ENCODE data around the gene LRTM2.

Gene LRTM2

DNA sequence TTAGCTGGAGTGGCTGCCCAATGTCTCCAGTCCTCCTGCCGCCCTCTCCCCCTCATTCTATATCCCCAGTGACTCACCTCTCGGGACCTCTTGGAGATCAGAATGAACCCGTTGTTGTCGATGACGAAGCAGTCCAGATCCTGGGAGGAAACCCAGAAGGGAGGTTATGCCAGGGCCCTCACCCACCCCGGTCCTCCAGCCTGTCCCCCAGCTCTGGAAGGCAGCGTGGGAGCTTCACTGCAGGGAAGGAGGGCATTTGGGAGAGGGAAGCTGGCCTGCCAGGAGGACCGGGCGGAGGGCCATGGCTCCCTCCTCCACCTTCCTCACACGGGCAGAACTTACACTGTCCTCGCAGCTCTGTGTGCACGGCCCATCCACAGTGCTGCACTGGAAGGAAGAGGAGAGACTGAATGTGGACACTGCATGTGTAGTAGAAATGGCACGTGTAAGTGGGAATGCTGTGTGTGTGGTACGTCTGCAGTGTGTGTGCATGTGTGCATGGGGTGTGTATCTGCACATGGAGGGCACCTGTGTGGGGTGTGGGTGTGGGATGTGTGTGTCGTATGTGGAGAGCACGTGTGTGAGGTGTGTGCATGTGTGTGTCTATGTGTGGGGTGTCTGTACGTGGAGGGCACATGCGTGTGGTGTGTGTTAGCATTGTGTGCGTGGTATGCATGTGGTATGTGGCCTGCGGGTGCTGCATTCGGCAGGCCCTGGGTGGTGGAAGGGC, 10.0 kb upstream of the LRTM2 start:
- in situ Hi-C loops (cut with MboI; ENCODE audit: low pct_unique_long_range_greater_than_20kb, low sequenced_read_pairs, unreplicated experiment), result no loop called here
- TF ChIP-seq, protein P1, sequence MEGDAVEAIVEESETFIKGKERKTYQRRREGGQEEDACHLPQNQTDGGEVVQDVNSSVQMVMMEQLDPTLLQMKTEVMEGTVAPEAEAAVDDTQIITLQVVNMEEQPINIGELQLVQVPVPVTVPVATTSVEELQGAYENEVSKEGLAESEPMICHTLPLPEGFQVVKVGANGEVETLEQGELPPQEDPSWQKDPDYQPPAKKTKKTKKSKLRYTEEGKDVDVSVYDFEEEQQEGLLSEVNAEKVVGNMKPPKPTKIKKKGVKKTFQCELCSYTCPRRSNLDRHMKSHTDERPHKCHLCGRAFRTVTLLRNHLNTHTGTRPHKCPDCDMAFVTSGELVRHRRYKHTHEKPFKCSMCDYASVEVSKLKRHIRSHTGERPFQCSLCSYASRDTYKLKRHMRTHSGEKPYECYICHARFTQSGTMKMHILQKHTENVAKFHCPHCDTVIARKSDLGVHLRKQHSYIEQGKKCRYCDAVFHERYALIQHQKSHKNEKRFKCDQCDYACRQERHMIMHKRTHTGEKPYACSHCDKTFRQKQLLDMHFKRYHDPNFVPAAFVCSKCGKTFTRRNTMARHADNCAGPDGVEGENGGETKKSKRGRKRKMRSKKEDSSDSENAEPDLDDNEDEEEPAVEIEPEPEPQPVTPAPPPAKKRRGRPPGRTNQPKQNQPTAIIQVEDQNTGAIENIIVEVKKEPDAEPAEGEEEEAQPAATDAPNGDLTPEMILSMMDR (IDR thresholded peaks at IDR 0.05; ENCODE audit: extremely low read depth, insufficient read depth, missing control alignments), result no peak
- no peak for DNase-seq (ENCODE audit: low spot score)

DNA sequence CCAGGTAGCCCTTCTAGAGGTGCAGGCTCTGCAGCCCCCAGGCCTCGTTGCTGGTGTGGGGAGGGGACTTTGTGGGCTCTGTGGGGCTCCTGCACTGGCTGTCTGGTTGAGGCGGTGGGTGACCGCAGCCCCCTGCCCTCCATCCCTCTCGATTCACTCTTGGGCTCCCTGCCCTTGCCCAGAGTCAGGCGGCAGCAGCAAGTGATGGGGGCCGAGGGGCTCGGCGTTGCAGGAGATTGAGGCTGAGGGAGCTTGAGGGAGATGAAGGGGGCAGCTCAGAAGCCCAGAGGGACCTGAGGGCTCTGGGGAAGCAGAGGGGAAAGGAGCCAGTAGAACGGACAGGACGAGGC, 9.5 kb upstream of the LRTM2 start:
- TF ChIP-seq, protein P1 (IDR thresholded peaks at IDR 0.05; ENCODE audit: extremely low read depth, insufficient read depth, missing control alignments), result no peak
- DNase-seq (ENCODE audit: low spot score), result no peak
- in situ Hi-C loops (cut with MboI; ENCODE audit: low pct_unique_long_range_greater_than_20kb, low sequenced_read_pairs, unreplicated experiment), result no loop called here

DNA sequence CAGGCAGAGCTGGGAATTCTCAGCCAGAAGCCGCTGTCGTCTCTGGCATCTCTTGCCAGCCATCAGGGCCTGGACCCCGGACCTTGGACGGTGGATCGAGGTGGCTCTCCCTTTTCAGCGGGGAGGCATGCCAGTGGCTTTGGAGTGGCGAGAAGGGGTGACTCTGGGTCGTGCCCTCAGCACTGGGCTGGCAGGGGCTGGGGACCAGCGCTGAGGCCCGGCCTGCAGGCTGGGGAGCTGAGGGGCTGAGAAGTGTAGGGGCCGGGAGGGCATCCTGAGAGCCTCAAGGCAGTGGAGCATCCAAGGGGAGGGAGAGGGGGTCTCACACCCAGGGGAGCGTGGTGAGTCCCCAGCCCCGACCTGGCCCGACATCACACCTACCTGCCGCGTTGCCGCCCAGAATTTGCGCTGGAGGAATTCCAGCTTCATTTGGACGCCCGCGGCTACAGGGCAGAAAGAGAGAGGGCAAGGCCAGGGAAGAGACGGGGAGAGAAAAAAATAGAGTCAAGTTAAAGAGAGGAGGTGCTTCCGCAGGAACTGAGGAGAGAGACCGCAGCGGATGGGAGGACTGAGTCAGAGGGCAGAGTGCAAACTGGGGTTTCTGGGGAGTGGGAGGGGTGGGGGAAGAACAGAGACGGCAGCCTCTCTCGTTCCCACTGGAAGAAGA, 9.0 kb upstream of the LRTM2 start:
- TF ChIP-seq, protein P1 (IDR thresholded peaks at IDR 0.05; ENCODE audit: extremely low read depth, insufficient read depth, missing control alignments), result no peak
- in situ Hi-C loops (cut with MboI; ENCODE audit: low pct_unique_long_range_greater_than_20kb, low sequenced_read_pairs, unreplicated experiment), result no loop called here
- no peak for DNase-seq (ENCODE audit: low spot score)

DNA sequence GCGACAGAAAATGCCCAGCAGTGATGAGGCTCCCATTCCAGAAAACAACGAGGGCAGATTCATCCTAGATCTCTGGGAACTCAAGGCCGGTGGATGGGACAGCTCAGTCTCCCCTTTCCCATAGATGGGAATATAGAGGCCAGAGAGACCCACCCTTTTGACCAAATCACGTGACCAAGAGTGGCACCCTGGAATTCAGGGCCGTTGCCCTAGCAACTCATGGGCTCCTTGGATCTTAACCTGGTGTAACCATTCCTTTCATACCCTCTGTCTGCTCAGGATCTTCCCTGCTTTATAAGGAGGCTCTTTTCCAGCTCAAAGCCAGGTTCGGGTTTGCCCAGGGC, 8.4 kb upstream of the LRTM2 start:
- TF ChIP-seq, protein P1 (IDR thresholded peaks at IDR 0.05; ENCODE audit: extremely low read depth, insufficient read depth, missing control alignments), result no peak
- DNase-seq (ENCODE audit: low spot score), result no peak
- in situ Hi-C loops (cut with MboI; ENCODE audit: low pct_unique_long_range_greater_than_20kb, low sequenced_read_pairs, unreplicated experiment), result no loop called here

DNA sequence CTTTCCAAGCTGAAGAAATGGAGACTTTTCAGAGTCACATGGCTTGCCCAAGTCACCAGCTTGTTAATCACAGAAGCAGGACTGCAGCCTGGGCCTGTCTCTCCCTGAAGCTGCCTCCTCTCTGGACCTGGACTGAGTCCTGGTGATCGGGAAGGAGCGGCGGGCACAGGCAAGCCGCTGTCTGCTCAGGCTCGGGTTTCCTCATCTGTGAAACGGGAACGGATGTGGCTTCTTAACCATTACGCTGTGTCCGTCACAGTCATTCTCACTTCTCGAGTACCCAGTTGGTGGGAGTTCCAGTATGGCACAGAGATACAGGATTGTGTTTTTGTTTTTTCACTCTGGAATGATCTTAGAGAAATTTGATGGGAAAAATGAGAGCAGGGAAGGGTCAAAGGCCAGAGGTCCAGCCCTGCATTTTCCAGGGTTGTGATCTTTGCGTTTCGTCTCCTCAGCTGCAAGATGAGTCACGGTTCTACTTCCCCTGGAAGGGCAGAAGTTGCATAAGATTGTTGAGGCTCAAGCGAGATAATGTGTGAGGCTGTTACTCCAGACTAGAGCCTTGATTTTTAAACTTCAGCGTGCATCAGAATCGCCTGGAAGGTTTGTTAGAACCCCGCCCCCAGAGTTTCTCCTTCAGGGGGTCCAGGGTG, 7.6 kb upstream of the LRTM2 start:
- no peak for DNase-seq (ENCODE audit: low spot score)
- in situ Hi-C loops (cut with MboI; ENCODE audit: low pct_unique_long_range_greater_than_20kb, low sequenced_read_pairs, unreplicated experiment), result no loop called here

DNA sequence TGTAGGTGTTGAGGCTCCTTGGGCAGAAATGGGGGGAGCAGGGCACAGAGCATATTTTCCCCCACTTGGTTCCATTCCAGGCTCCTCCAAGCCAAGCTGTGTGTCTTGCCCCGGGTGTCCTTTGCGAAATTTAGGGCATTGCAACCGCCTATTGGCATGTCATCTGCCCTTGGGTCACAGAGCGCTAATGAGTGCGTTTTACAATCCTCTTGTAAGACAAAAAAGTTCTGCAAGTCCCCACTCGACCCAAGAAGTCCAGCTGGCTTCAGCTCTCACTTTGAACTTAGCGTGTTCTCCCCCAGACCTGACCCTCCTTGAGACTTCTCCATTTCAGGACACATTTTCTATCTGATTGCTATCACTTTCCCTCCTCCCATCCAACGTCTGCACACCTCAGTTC, 6.1 kb upstream of the LRTM2 start:
- DNase-seq (ENCODE audit: low spot score), result no peak
- in situ Hi-C loops (cut with MboI; ENCODE audit: low pct_unique_long_range_greater_than_20kb, low sequenced_read_pairs, unreplicated experiment), result no loop called here
- TF ChIP-seq, protein P1 (IDR thresholded peaks at IDR 0.05; ENCODE audit: extremely low read depth, insufficient read depth, missing control alignments), result no peak

More for the DNA sequence above, 7.6 kb upstream of the LRTM2 start:
- TF ChIP-seq, protein P1 (IDR thresholded peaks at IDR 0.05; ENCODE audit: extremely low read depth, insufficient read depth, missing control alignments), result no peak

All from GM13977 (cell line).